GM21515 (cell line): ENCODE data around the gene SLC2A5.
"Not testable (repeated sequence)": the region's sequence is repeated elsewhere in the genome, so short reads cannot be mapped to it uniquely, and the experiment has no call there.

Experiments
- ATAC-seq: cut with Tn5 transposase; IDR thresholded peaks from one replicate; pipeline ENCODE4 v1.9.1; 2021; ENCODE audit not compliant: unreplicated experiment

The SLC2A5 gene

DNA sequence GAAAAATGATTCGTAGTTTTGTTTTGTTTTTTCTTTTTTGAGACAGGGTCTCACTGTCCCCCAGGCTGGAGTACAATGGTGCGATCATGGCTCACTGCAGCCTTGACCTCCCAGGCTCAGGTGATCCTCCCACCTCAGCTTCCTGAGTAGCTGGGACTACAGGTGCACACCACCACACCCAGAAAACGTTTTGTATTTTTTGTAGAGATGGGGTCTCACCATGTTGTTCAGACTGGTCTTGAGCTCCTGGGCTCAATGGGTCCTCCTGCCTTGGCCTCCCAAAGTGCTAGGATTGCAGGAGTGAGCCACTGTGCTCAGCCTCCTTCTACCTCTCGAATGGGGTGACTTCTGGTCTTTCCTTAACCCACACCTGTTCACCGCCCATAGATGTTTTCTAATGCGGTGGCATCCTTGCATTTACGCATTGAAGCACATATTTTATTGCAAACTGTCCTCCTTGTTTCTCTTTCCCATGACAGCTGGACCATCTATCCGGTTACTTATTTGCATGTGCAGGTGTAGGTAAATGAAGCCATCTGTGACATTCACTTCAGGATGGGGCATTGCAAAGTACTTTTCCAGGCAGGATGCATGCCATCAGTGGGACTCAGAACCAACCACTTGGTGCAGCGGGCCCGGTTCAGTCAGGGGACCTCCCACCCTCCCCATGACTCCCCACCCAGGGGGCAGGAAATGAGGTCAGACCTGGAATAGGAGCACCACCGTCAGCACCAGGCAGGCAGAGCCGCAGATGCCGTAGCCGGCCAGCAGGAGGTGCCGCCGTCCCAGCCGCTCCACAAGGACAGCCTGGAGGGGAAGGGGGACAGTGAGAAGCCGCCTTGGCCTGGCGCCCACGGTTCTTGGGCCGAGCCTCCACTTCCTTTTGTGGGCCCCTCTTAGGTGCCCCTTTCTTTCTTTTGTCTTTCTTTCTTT, 59.7 kb downstream of the SLC2A5 start:
- ATAC-seq, result no peak

DNA sequence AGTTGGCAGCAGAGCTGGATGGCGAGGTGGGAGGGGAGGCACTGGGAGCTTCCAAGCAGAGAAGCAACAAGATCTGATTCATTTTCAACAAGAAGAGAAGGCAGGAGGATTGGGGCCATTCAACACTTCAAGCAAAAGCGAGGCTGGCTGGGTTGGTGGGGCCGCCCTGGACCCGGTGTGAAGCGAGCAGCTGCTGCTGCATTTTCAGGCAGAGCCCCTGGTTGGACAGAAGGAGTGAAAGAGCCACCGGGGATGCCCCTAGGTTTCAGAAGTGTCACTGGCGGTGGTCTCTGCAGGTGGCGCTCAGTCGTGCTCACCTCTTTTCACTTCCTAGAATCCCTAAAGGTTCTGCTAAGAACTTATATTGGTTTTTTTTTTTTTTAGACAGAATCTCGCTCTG, 61.2 kb downstream of the SLC2A5 start:
- ATAC-seq, result no peak

DNA sequence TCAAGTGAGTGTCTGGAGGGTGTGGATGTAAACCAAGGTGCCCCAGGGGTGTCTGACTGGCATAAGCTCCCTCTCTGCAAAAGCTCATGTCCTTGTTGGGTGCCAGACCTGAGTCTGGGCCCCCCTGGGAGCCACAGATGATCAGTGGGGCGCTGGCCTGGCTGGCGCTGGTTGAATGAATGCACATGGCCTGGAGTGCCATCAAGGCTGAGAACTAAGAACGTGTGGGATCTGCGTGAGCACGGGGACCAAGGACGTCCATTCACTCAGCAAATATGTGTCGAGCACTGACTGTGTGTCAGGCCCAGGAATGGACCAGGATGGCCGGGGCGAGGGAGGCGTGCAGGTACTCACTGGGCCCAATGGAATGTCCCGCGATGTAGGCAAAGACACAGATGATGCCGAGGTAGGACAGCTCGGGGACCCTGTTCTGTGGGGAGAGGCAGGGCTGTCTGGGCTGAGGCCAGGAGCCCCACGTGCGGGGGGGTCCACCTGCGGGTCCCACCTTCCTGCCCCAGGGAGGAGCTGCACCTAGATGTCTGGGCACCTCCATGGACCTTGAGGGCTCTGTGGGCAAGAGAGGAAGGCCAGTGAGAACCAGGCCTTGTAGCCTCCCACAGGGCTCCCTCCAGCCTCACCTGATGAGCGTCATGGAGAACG, 62.3 kb downstream of the SLC2A5 start:
- ATAC-seq, result no peak

DNA sequence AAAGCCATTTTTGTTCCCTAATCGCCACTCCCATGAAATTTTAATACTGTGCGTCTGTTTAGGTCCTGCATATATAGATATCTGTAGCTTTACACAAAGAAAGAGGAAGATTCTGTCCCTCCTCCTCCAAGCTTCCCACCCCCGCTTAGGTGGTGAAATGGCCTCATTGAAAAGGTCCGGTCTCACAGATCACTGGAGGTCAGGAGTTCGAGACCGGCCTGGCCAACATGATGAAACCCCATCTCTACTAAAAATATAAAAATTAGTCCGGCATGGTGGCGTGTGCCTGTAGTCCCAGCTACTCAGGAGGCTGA, 64.1 kb downstream of the SLC2A5 start:
- no peak for ATAC-seq

DNA sequence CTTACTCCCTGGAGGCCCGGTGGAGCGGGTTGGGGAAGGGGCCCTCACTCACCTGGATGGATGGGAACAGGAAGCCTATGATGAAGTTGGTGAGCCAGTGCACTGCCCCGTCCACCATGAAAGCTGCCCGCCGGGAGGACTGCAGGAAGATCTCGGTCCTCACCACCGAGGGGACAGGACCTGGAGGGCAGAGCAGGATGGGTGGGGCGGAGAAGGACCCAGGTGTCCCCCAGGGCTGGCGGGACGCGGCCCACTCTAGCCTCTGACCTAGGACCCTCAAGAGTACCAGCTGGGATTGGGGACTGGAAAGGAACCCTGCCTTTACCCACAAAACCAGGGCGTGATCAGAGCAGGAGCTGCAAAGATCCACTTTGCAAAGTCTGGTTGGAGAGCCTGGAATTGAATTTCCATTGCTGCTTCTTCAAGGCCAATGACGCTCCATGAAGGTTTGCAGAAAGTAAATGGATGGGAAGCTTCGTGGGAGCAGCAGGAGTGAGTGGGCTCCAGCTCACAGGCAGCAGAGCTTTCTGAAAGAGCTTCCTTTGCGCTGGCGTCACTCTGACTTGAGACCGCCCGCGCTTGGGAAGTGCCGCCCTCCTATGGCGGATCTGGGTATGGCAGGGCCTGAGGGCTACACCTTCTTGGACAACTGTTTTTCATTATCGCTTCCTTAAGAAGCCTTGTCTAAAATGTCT, 64.6 kb downstream of the SLC2A5 start:
- ATAC-seq, result no peak

DNA sequence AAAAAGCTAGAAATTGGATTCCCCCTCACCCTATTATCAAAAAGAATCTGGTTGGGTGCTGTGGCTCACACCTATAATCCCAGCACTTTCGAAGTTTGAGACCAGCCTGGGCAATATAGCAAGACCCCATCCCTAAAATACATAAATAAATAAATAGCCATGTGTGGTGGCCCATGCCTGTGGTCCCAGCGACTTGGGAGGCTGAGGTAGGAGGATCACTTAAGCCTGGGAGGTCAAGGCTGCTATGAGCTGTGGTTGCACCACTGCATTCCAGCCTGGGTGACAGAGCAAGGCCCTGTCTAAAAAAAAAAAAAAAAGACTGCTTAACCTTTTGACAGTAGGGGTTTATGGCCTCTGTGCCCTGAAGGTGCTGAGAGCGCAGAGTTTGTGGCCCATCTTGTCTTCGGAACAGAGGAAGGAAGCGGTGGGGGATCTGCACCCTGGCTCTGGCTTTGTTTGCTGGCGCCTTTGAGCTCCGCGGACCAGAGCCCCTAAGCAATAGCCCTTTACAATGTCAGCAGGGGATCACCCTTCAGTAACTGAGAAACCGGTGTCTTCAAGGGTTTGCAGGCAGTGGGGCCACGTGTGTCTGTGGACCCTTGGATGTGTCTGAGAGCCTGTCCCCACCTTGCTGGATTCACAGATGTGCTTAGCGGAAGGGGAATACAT, 65.3 kb downstream of the SLC2A5 start:
- ATAC-seq, result no peak

DNA sequence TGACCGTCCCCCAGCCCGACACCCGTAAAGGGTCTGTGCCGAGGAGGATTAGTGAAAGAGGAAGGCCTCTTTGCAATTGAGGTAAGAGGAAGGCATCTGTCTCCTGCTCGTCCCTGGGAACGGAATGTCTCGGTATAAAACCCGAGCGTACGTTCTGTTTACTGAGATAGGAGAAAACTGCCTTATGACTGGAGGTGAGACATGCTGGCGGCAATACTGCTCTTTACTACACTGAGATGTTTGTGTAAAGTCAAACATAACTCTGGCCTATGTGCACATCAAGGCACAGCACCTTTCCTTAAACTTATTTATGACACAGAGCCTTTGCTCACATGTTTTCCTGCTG, 67.2 kb downstream of the SLC2A5 start:
- ATAC-seq, result not testable (repeated sequence)

DNA sequence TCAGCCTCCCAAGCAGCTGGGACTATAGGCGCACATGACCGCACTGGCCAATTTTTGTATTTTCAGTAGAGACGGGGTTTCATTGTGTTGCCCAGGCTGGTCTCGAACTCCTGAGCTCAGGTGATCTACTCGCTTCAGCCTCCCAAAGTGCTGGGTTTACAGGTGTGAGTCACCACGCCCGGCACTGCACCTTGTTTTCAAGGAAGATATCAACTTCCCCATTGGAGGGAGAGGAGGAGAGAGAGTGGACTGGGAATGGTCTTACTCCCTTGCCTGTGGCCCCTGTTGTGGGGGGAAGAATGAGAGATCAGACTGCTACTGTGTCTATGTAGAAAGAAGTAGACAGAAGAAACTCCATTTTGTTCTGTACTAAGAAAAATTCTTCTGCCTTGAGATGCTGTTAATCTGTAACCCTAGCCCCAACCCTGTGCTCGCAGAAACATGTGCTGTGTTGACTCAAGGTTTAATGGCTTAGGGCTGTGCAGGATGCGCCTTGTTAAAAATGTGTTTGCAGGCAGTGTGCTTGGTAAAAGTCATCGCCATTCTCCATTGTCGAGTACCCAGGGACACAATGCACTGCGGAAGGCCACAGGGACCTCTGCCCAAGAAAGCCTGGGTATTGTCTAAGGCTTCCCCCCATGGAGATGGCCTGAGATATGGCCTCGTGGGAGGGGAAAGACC, 67.8 kb downstream of the SLC2A5 start:
- ATAC-seq, result not testable (repeated sequence)

DNA sequence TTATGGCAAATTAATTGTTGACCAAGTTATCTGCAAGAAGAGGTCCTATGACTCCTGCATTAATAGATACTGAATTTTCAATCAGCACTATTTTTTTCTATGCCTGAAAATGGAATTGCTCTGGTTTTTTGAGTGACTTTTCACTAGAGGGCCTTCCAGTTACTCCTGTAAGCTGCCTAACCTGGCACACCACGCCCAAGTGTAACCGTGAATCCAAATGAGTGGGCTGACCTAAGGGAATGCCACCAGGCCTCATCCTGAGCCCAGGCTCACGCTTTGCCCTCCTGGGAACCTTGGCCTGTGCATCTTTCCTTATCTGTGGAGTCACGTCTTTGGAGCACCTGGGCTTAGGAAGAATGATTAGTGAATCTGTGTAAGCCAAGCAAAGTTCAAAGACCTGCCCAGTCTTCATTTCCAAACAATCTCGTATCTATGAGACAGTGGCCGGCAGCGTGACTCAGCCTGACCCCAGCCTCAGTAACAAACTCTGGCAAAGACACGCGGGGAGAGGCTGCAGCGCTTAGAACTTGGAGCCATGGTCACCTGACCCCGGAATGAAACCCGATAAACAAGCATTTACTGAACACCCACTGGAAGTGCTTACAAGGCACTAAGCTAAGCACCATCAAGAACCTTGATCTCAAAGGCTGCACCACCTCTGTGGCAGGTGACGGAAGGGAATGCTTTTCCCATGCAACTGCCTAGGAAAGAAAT, 75.3 kb downstream of the SLC2A5 start:
- ATAC-seq, result not testable (repeated sequence)

DNA sequence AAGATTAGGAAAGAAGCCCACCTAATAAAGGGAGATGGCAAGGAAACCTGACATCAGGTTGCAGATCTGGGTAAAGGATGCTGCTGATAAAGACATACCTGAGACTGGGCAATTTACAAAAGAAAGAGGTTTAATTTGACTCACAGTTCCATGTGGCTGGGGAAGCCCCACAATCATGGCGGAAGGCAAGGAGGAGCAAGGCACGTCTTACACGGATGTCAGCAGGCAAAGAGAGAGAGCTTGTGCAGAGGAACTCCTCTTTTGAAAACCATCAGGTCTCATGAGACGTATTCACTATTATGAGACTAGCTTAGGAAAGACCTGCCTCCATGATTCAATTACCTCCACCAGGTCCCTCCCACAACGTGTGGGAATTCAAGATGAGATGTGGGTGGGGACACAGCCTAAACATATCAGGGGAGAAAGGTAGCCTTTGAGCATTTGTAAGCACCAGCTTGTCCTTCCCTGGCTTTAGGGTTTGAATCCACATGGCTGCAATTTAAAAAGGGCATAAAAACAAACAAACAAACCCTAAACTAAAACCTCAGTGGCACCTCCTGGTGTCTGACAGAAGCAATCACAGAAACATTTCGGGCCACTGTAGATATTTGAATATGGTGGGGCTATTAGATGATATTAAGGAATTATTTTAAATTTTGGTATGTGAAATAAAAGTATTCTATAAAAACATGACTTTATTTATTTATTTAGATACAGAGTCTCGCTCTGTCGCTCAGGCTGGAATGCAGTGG, 76.3 kb downstream of the SLC2A5 start:
- ATAC-seq, result no peak

DNA sequence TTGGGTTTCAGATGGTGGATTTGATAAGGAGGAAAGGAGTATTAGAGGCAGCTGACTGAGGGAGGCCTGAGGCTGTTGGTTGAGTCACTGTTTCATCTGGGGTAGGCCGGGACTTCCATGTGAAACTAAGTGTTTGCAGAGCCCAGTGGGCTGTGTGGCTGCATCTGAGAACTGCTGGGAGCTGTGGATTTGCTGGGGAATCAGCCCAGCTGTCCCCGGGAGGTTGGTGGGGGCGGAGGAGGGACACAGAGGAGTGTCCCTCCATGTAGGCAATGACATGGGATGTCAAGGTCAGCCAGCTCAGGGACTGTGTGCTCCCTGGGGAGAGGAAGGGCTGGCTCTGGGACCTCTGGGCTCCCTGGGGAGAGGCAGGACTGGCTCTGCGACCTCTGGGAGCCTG, 79.6 kb downstream of the SLC2A5 start:
- ATAC-seq, result no peak

DNA sequence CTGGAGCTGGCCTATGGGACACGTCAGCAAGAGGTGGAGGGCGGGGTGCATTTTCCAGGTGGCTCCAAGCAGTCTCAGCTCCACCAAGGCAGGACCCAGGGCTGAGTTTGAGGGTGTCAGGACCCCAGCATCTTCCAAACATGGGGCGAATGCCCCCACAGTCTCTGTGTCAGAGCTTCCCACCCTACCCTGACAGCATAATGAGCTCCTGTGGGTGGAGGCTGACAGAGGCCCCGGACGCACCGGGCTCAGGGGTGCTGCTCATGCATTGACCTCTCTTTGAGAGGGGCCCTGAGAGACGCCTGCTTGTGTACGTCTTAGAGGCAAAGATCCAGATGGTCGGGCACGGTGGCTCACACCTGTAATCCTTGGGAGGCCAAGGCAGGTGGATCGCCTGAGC, 80.4 kb downstream of the SLC2A5 start:
- ATAC-seq, result no peak

DNA sequence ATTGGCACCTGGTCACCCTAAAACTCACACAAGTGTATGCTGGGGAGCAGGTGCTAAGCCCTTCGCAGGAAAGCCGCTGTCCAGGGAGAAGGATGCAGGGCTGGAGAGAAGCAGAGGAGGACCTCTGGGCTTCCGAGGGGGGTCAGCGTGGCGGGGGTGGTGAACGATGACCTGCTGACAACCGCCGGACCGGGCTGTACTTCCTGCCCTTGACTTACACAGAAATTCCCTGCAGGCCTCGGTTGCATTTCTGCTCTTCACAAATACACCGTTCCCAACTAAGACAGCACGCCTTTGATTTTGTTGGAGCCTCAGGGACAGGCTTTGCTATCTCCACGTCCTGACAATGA, 80.8 kb downstream of the SLC2A5 start:
- ATAC-seq, result no peak

DNA sequence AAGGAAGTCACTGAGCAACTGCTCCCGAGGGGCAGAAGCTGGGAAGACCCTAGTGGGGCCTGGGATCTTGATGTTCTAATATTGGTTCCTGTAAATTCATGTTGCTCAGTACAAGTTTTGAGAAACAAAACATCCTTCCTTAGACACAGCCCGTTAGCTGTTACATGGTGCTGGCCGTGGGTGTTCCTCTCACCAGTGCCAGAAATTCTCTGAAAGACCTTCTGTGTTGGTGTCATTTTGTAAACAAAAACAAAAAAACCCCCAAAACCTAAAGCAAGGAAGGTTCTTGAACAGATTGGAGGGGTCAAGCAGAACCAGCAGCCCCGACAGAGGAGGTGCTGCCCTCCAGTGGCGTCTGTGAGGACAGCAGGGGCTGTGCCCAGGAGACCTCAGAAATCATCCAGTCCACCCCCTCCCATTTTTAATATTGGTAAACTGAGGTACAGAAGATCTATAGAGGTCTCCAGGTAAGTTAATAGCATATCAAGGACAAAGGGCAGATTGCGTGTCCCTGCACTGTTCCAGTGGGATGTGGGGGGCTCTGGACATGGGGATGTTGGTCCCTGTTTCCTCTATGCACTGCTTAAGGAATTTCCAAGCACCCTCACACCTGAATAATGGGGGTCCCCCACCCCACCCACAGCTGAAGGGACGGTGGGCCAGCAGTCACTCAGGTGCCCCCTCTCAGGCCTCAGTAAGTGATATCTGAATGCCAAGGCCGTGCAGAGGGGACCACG, 81.4 kb downstream of the SLC2A5 start:
- ATAC-seq, result no peak

DNA sequence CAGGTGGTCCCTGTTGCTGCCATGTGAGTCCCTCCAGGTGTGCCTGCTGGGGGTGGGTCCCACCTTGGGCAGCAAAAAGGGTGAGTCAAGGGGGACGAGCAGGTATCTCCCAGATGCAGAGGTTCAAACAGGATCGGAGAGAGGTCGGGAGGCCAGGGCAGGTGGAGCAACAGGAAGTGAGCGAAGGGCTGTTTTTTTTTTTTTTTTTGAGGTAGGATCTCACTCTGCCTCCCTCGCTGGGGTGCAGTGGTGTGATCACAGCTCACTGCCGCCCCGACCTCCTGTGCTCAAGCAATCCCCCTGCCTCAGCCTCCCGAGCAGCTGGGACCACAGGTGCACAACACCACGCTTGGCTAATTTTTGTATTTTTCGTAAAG, 82.6 kb downstream of the SLC2A5 start:
- no peak for ATAC-seq

DNA sequence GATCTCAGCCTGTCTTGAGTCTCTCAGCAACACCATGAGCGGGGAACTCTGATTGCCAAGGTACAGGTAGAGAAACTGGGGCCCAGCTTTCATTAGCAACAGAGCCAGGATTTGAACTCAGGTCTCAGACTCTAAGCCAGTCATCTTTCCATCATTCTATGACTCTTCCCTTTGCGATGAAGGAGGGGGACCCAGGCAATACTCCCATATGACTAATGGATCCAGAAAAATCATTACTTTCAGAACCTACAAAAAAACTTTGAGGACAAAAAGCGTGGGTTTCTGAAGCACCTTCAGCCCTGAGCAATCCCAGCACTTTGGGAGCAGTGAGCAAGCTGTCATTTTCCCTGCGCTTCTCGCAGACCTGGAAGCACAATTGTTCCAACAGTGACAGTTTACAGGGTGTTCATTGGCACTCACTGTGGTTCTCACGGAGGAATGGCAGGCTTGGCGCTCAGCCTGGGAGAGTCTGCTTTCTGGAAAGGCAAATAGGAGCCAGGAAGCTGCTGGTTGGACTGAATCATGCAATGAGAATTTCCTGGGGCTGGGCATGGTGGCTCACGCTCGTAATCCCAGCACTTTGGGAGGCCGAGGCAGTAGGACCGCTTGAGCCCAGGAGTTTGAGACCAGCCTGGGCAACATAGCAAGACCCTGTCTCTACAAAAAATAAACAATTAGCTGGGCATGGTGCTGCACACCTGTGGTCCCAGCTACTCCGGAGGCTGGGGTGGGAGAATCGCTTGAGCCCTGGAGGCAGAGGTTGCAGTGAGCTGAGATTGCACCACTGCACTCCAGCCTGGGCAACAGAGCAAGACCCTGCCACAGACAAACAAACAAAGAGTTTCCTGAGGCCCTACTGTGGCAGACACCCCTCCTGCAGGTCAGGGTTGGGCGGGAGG, 83.3 kb downstream of the SLC2A5 start:
- ATAC-seq, result no peak
